Glomerular visceral epithelial cell (primary cell): Measurements from ENCODE around the gene ANAPC16.
"Not testable (repeated sequence)": the region's sequence is repeated elsewhere in the genome, so short reads cannot be mapped to it uniquely, and the experiment has no call there.

Source experiments
- DNase-seq: peaks from one replicate; pipeline ENCODE4 v3.0.0-alpha.2; 2016; ENCODE audit errors: extremely low spot score

ANAPC16 gene

DNA sequence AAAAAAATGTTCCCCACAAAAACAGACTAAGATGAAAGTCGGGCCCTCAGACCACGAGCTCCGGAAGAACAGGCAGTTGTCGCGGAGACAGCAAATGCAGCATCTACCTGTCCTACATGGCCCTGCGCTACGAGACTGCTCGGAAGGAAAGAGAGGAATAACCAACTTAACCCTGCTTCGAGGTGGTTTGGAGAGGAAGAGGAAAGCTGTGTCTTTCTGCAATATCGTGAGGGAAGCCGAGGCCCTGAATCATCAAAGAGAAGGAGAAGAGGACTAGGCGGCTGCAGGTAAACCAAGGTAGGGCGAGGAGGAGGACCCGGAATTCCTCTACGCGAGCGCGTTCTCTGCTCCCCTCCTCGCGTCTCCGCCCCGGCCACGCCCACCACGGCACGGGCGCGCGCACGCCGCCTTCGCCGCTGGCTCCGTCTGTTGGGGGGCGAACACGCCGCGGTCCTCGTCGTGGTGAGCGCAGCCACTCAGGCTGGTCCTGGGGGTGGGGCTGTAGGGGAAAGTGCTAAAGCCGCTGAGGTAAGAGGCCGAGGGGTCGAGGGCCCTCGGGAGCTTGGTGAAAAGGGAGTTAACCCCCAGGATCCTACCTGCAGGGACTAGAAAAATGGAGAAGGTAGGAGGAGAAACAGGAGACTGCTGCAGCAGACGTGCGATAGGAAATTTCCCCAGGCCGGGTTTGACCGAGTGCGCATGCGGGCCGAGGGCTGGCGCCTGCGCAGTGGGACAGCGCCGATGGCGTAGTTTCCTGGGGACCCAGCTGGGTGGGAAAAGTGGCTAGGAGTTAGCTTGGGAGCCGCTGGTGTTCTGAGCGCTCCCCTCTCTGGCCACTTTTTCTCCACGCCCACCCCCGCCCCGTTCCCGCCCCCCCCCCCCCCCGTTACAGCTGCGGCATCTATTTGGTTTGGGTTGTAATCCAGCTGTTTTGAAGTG, at the start of gene ANAPC16, which contains the start of gene ASCC1:
ANAPC16 (plus strand) TSS at position 402 of the 939 bp plus-strand sequence. CDS start 7,903 bp downstream, outside the sequence.
ASCC1 (minus strand) TSS at position 666 of the 939 bp plus-strand sequence. CDS start 2,978 bp downstream, outside the sequence.
- peak; percentile 95 for DNase-seq

DNA sequence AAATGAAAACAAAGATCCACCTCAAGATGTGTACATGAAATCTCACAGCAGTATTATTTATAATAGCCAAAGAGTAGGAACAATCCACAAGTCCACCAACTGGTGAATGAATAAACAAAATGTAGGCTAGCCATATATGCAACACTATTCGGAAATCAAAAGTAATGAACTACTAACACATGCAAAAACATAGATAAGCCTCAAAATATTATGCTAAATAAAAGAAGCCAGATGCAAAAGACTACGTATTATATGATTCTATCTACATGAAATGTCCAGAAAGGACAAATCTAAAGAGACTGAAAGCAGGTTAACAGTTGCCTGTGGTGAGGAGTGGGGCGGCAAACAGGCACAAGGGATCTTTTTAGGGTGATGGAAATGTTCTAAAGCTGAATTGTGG, 48.7 kb upstream of the ANAPC16 start:
- DNase-seq, result no peak

DNA sequence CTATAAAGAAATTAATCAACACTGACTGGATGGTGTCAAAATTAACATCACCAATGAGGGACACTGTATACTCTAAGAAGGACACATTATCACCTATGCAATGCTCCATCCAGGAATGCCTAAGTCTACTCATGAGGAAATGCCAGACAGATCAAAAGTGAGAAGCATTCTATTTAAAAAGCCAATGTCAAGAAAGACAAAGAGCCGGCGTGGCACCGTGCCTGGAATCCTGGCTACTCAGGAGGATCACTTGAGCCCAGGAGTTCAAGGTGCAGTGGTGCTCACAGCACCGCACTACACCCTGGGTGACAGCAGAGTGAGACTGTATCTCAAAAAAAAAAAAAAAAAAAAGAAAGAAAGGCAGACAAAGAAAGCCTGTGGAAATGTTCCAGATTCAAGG, 45.5 kb upstream of the ANAPC16 start:
- DNase-seq, result peak; percentile 42

DNA sequence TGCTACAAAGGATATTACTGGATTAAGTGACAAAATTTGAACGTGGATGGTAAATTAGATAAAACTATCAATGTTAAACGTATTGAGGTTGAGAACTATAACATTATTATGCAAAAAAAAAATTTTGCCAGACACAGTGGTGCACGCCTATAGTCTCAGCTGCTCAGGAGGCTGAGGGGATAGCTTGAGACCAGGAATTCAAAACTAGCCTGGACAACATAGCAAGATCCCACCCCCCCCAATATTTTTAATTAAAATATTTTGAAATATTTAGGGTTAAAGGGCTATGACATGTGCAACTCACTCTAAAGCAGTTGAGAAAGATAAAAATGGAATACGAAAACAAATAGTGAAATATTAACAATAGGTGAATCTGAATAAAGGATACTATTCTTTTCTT, 45.1 kb upstream of the ANAPC16 start:
- DNase-seq, result no peak

DNA sequence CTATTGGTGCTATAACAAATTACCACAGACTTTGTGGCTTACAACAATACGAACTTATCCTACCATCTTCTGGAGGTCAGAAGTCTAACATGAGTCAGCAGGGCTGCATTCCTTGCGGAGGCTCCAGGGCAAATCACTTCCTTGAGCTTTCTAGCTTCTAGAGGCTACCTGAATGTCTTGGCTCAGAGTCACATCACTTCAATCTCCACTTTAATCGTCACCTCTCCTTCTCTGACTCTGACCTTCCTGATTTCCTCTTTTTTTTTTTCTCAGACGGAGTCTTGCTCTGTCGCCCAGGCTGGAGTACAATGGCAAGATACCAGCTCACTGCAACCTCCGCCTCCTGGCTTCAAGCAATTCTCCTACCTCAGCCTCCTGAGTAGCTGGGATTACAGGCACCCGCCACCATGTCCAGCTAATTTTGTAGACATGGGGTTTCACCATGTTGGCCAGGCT, 44.6 kb upstream of the ANAPC16 start:
- DNase-seq, result peak; percentile 88

DNA sequence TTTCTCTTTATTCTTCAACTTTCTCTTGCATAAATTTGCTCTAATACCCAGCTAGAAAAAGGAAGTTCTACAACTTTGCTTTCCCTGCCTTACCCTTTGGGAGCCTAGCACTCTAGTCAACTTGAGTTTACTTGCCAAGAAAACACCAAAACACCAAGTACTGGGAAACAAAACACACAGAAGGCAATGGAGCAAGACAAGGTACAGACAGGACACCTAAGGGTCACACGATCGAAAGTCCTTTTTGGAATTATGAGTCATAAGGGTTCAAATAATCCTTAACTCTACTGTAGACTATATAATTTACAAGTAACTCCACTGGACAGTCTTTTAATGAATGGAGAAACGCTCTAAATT, 42.6 kb upstream of the ANAPC16 start:
- DNase-seq, result no peak

DNA sequence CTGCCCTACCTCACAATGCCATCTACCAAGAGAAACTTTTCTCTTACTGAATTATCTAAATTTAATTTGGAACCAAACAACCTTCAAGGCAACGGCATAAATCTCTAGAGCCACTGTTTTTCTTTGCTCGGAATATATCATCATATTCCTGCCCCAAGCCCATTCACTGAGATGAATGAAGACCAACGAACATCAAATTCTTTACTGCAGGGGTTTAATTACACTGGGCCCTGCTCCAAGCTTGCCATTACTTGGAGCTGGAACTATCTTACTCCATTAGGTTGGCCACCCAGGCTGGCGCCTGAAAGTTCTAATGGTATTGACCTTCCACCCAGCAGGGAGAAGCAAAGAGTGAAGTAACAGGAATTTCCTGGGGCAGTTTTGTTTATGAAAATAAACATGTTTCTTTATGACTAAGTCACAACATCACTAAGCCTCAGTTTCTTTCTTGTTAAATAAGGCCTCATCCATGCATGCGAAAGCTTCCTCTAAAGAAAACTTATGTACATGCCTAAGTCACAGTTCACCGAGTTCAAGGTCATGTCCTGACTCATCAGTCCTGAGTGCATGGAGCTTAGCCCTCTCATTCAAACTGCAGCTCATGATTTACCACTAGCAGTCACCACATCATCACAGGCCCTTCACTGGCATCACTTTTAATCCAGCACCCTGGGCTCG, 42.1 kb upstream of the ANAPC16 start:
- peak; percentile 44 for DNase-seq

DNA sequence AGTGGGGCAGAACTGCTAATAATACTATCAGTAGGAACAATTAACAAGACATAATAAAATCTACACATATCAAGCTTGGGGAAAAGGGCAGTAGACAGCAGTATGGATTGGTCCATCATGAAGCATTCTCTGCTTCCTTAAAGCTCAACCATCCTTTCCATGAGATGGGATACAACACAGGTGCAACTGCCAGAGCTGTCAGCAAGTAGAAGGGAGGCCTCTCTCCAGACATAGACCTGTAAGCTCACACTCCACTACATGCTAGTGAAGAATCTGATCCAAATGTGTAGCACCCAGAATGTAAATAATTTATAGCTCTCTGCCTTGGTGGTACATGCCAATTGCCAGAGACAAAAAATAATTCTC, 41.5 kb upstream of the ANAPC16 start:
- DNase-seq, result no peak

DNA sequence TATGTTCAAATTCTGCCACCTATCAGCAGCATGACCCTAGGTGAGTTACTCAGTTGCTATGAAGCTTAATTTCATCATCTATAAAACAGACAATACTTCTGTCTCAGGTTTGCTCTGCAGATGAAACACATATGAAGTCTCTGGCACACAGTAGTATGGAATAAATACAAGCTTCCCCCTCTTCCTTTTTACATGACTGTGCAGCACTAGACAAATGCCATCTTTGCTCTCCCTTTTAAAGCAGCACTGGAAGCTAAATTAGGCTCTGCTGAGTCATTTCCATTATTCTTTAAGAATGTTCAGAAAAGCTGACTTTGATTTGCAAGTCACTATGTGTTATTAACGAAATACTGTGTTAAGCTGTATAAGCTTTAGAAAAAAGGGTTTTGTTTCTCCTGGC, 40.7 kb upstream of the ANAPC16 start:
- DNase-seq, result no peak

DNA sequence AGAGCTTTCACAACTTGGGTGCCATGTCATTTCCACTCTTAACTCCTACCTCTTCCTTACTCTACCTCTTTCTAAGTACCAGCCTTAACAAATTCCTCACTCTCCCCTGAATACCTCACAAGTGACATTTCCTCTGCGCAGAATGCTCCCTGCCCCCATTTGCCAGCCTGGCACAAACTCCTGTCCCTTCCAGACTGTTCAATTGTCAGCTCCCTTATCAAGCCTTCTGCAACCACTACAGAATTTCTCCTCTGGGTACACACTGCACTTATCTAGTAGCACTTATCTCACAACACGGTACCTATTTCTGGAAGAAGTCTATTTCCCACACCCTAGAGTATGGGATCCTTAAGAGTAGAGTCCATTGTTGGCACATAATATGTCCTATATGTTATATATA, 39.1 kb upstream of the ANAPC16 start:
- DNase-seq, result no peak

DNA sequence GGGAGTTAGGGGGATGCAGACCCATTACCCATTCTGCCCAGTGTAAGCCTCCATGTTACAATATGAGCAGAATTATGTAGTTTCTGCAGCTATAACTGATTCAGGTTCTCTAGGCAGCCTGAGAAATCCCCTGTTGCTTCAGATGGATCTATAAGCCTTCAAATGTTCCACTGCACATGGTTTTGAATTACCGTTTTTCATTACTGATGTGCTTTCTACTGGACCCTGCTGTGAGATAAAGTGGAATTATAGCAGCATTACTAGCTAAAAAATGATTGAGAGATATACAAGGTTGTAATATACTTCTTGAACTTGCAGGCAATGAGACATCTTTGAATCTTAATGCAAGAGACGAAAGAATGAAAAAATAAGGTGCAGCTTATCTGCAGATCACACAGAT, 38.4 kb upstream of the ANAPC16 start:
- DNase-seq, result no peak

DNA sequence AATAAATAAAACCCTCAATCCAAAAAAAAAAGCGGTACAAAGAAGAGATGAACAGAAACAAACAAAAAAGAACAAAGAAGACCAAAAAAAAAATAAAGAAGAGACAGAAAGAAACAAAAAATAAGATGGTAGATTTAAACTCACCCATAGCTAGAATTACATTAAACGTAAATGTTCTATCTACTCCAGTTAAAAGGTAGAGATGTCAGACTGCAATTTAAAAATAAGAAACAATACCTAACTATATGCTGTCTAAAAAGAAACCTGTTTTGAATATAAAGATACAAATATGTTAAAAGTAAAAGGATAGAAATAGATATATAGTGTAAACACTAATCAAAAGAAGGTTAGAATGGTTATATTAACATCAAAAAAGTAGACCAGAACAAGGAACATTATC, 31.7 kb upstream of the ANAPC16 start:
- no peak for DNase-seq

DNA sequence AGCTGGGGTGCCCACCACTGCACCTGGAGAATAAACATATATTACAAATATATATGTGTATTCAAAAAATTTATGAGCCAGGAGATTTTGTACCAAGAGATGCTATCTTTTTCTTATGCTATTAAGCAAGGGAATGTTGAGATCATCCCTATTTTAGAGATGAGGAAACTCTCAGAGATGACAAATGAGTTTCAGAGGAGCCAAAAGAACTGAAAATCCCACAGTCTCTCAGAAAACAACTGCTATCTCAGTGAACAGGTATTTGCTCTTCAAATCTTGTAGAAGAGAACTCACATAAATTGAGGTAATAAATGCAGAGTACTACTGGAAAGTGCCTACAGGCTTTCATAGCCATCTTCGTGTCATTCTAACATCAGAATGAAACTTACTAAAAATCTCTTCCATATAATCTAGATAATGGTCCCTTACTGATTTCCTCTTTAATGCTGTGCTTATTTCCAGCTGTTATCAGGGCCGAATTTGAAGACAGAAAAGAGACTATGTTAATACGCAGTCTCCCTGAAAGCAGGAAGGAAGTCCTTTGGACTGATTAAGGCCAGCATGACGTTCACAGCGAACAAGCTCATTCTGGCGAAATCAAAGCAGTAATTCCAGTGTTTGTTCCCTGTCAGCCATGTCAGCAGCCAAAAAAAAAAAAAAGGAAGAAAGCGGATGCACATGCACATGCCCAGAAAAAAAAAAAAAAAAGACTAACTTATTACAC, 29.4 kb upstream of the ANAPC16 start:
- DNase-seq, result no peak

DNA sequence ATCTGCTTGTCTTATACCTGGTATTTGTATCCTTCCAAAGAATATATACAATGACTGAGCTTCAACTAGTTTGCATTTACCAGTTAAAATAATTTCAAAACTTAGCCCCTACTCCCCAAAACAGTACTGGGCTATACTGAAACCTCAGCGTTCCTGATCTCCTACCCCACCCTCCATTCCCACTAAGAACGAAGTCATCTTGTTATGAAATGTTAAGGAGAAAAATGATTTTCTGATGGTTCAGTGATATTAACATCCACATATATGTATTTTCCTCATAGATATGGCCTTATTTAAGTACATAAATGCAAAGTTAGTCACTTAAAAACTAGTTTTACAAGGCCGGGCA, 28.9 kb upstream of the ANAPC16 start:
- DNase-seq, result no peak

DNA sequence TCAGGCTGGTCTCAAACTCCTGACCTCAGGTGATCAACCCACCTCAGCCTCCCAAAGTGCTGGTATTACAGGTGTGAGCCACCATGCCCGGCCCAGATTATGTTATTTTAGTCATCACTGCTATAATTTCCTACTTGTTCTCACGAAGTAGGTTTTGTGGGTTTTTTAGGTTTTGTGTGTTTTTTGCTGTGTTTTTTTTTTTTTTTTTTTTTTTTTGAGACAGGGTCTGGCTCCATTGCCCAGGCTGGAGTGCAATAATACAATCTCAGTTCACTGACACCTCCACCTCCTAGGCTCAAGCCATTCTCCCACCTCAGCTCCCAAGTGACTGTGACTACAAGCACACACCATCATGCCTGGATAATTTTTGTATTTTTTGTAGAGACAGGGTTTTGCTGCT, 20.9 kb upstream of the ANAPC16 start:
- no peak for DNase-seq

DNA sequence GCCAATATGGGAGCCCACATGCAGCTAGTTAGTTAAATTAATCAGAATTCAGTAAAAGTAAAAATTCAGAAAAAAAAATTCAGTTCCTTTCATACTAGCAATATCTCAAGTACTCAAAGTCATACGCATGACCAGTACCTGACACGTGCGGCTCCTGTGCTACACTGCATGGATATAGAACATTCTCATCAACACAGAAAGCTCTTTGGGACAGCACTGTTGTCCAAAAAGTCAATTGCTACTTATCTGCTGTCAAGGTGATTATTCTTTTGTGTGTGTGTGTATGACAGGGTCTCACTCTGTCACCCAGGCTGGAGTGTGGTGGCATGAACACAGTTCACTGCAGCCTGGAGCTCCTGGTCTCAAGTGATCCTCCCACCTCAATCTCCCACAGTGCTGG, 14.9 kb upstream of the ANAPC16 start:
- no peak for DNase-seq

DNA sequence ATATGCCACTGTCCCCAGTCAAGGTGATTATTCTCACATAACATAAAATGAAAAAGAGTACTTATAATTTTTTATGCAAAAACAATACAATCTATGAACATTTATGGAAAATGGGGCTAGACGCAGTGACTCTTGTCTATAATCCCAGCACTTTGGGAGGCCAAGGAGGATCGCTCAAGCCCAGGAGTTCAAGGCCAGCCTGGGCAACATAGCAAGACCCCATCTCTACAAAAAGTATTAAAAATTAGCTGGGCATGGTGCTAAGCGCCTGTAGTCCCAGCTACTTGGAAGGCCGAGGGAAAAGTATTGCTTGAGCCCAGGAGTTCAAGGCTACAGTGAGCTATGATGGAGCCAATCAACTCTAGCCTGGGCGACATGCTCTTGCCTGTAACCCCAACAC, 14.5 kb upstream of the ANAPC16 start:
- no peak for DNase-seq

DNA sequence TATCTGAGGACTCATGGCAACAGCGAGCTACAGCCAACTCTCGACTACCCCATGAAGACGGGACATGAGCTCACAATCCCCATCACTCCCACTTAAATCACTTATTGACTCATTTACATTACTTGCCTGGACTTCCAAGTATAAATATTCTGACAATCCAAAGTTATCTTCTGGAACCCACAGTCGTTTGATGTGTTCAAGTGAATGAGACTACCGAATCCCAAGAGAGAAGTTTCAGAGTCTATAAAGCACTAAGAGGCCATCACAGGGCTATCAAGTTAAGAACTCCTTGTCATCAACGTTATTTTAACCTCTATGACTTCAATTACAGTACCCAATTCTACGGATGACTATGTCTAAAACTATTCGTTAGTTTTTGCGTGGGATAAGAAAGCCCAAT, 11.5 kb upstream of the ANAPC16 start:
- no peak for DNase-seq

DNA sequence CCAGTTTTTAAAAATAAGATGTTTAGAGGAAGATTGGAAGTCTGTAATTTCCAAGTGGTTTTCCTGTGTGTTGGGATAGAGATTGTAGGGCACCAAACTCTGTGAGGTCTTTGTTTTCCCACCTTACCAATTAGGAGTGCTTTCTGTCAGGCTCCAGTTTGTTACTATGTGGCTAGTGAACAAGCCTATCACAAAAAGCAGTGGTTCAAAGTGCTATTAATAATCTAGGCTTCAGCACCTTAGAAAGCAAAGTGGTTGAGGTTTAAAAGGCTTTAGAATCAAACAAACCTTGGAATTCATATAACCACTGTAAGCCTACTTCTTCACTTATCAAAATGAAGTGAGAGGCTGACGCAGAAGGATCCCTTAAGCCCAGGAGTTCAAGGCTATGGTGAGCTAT, 11.1 kb upstream of the ANAPC16 start:
- DNase-seq, result no peak

DNA sequence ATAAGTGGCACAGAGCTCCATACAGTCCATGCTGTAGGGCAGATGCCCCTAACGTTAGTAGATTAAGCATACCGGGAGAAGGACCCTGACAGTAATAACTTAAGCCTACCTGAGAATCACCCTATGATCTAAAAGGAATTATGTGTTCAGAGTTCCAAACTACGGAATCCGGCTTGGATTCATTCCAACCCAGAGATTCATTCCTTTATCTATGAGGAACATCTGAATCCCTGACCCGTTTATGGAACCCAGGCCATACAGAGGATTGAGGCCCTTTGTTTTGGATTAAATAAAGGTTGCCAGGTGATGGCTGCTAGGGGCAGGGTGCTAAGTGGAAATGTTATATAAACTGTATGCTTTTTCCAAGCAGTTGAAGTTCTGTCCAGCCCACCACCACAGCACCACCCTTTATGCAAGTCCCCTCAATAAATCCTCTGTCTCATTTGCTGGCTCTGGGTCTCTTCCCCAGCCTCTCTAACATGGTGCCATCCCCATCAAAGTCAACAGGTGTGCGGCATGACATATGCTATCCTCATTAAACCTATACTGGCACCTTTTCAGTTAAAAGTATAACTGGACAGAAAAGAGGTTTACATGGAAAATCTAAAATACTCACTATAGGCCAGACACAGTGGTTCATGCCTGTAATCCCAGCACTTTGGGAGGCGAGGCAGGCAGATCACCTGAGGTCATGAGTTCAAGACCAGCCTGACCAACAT, 9.1 kb upstream of the ANAPC16 start:
- DNase-seq, result no peak

DNA sequence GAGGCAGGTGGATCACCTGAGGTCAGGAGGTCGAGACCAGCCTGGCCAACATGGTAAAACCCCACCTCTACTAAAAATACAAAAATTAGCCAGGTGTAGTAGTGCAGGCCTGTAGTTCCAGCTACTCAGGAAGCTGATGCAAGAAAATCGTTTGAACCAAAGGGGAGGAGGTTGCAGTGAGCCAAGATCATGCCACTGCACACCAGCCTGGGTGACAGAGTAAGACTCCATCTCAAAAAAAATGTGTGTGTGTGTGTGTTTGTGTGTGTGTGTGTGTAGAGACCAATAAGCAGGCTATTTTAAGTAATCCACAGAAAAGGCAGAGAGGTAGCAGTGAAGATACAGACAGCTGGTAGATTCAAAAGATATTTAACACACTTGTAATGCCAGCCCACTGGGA, 7.3 kb upstream of the ANAPC16 start:
- DNase-seq, result not testable (repeated sequence)

DNA sequence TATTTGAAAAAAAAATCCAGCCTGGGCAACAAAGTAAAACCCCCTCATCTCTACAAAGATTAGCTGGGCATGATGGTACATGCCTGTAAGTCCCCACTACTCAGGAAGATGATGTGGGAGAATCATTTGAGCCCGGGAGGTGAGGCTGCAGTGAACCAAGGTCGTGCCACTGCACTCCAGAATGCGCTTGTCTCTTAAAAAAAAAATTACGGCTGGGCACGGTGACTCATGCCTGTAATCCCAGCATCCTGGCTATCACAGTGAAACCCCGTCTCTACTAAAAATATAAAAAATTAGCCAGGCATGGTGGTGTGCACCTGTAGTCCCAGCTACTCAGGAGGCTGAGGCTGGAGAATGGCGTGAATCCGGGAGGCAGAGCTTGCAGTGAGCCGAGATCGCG, 4.4 kb upstream of the ANAPC16 start:
- DNase-seq, result peak; percentile 25
